ENCODE measurements around the gene RASD1. TPM values are rescaled to one million over a fixed set of nuclear protein-coding genes. Genes with fewer than 3 reads are reported as not detected.
A peak's percentile ranks its signal among the peaks of the same experiment; 100 is the strongest.

The RASD1 gene
- total RNA-seq, 1 donor from 2014 or later, result 5.6 TPM

GRCh38 chr17:17446666-17447155, 49.5 kb downstream of the RASD1 start:
- Mint-ChIP-seq H3K4me1 (ENCODE audit: low read depth) (peaks cover 16% of the 10 kb centered on the region), H3K4me3 (ENCODE audit: low read depth) (no peak overlapping the region), H3K36me3 (ENCODE audit: insufficient read depth) (no peaks in the 10 kb centered on the region), H3K27ac (peak overlapping the region; percentile 75), H3K9me3 (ENCODE audit: low read depth) (no peaks in the 10 kb centered on the region), H3K27me3 (peaks cover 6% of the 10 kb centered on the region)
- DNase-seq (ENCODE audit: low spot score, unreplicated experiment), result no peak
- TF ChIP-seq, protein P1, sequence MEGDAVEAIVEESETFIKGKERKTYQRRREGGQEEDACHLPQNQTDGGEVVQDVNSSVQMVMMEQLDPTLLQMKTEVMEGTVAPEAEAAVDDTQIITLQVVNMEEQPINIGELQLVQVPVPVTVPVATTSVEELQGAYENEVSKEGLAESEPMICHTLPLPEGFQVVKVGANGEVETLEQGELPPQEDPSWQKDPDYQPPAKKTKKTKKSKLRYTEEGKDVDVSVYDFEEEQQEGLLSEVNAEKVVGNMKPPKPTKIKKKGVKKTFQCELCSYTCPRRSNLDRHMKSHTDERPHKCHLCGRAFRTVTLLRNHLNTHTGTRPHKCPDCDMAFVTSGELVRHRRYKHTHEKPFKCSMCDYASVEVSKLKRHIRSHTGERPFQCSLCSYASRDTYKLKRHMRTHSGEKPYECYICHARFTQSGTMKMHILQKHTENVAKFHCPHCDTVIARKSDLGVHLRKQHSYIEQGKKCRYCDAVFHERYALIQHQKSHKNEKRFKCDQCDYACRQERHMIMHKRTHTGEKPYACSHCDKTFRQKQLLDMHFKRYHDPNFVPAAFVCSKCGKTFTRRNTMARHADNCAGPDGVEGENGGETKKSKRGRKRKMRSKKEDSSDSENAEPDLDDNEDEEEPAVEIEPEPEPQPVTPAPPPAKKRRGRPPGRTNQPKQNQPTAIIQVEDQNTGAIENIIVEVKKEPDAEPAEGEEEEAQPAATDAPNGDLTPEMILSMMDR (IDR thresholded peaks at IDR 0.05; ENCODE audit: unreplicated experiment), result no peak

DNA sequence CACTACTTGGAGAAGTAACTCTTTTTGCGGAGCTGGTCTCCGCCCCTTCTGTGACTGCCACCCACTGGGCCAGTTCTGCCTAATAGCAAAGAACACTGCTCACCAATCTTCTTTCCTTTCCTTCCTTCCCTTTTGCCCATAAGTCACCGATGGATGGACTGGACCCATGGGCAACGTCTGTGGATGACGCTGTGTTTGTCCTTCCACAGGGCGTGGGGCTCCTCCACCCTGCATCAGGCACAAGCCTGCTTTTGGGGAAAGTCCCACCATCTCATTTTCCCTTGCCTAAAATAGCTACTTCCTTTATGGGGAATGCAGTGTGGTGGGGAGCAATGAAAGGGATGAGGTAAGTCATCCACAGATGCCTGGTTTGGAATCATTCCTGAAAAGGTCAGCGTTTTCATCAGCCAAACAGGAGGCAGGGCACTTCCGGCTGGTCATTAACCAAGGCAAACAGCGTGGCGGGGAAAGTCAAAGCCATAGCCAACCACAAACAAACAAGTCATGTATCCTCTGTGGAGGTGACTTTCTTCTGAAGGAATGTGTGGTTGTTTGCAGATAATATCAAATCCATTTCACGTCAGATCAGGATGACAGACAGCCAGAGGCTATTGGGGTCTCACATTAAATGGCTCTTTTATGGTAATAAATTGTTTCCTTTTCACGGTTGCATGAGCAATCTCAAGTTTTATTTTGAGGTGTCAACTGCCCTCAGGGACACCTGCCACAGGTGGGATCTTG, 50.1 kb downstream of the RASD1 start:
- no peaks in the 10 kb centered on the region for H3K9me3 Mint-ChIP-seq (ENCODE audit: low read depth)

DNA sequence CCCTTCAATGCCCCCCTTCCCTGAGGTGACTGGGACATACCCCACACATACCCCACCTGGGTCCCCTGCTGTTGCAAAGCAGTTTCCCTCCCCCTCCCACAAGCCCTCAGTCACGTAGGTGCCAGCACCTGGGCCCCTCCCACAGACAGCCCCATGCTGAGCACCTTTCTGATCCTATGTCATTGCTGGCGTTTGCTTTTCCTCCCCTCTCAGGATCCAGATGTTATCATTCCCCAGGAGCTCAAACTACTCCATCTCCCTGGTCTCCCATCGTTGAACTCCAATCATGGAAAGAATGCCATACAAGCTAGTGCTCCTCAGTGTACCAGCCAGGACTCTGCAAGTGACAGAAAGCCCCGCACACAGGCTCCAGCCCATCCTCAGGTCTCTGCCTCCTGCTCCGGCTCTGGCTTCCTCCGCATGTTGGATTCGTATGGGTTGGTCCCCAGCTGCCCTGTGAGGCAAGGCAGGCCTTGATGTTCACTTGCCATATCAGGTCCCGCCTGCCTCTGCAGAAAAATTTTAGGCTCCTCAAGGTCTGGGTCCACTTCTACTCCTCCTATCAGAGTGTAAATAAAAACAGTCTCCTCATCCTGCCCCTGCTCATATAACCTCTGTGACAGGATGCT, 50.8 kb downstream of the RASD1 start:
- TF ChIP-seq, protein P1 (IDR thresholded peaks at IDR 0.05; ENCODE audit: unreplicated experiment), result no peak
- Mint-ChIP-seq H3K27me3 (peaks cover 3% of the 10 kb centered on the region), H3K36me3 (ENCODE audit: insufficient read depth) (no peaks in the 10 kb centered on the region), H3K9me3 (ENCODE audit: low read depth) (no peaks in the 10 kb centered on the region), H3K4me3 (ENCODE audit: low read depth) (no peak overlapping the region), H3K27ac (peak overlapping the region; percentile 75), H3K4me1 (ENCODE audit: low read depth) (peaks cover 22% of the 10 kb centered on the region)
- DNase-seq (ENCODE audit: low spot score, unreplicated experiment), result no peak

More for the DNA sequence above, 50.1 kb downstream of the RASD1 start:
- DNase-seq (ENCODE audit: low spot score, unreplicated experiment), result no peak
- Mint-ChIP-seq H3K27ac (peak overlapping the region; percentile 75), H3K4me1 (ENCODE audit: low read depth) (peaks cover 19% of the 10 kb centered on the region), H3K27me3 (peaks cover 6% of the 10 kb centered on the region), H3K4me3 (ENCODE audit: low read depth) (no peak overlapping the region), H3K36me3 (ENCODE audit: insufficient read depth) (no peaks in the 10 kb centered on the region)
- TF ChIP-seq, protein P1 (IDR thresholded peaks at IDR 0.05; ENCODE audit: unreplicated experiment), result no peak

Other genes starting within 250 kb of the RASD1 start
- gene COPS3, start 215.1 kb downstream of the RASD1 start, total RNA-seq, result 61.5 and 63.6 TPM in 2 replicates
- gene NT5M, start 193.0 kb downstream of the RASD1 start, total RNA-seq, result 2.4 TPM in 2 replicates
- gene MED9, start 19.4 kb downstream of the RASD1 start, total RNA-seq, result 17.0 and 17.7 TPM in 2 replicates
- gene PEMT, start 95.3 kb upstream of the RASD1 start, total RNA-seq, result 61.3 and 67.0 TPM in 2 replicates
- 69.0 and 75.0 TPM in 2 replicates for gene RAI1, start 185.1 kb upstream of the RASD1 start, total RNA-seq

All from progenitor cell of endocrine pancreas (in vitro differentiated cells).